Ishikawa (cell line): ENCODE measurements around the gene TMEM168.

Source experiments
- CEBPB ChIP-seq: IDR thresholded peaks from 2 replicates; pipeline ENCODE4 v1.6.1; 2012
- CREB1 ChIP-seq: IDR thresholded peaks from 2 replicates; pipeline ENCODE4 v1.6.1; 2012; ENCODE audit warnings: low read depth
- EGR1 ChIP-seq: IDR thresholded peaks from 2 replicates; pipeline ENCODE4 v1.6.1; 2012
- EP300 ChIP-seq: IDR thresholded peaks from 2 replicates; pipeline ENCODE4 v1.6.1; 2012; ENCODE audit warnings: borderline replicate concordance
- FOXM1 ChIP-seq: IDR thresholded peaks from 2 replicates; pipeline ENCODE4 v1.6.1; 2012; ENCODE audit warnings: low read depth, borderline replicate concordance
- NFIC ChIP-seq: IDR thresholded peaks from 2 replicates; pipeline ENCODE4 v1.6.1; 2012
- RAD21 ChIP-seq: IDR thresholded peaks from 2 replicates; pipeline ENCODE4 v1.6.1; 2012; ENCODE audit warnings: low read depth
- TAF1 ChIP-seq: IDR thresholded peaks from 2 replicates; pipeline ENCODE4 v1.6.1; 2012; ENCODE audit warnings: low read depth, mild to moderate bottlenecking
- TCF12 ChIP-seq: IDR thresholded peaks from 2 replicates; pipeline ENCODE4 v1.6.1; 2012; ENCODE audit warnings: low read depth
- TEAD4 ChIP-seq: IDR thresholded peaks from 2 replicates; pipeline ENCODE4 v1.6.1; 2012
- YY1 ChIP-seq: IDR thresholded peaks from 2 replicates; pipeline ENCODE4 v1.6.1; 2012; ENCODE audit warnings: low read depth
- ZBTB7A ChIP-seq: IDR thresholded peaks from 2 replicates; pipeline ENCODE4 v1.6.1; 2012; ENCODE audit warnings: low read depth
- TF ChIP-seq, protein P1 (sequence below): IDR thresholded peaks from 2 replicates; pipeline ENCODE4 v1.6.1; 2012
- TF ChIP-seq, protein P2 (sequence below): IDR thresholded peaks from 2 replicates; pipeline ENCODE4 v1.6.1; 2012
- TF ChIP-seq, protein P3 (sequence below): IDR thresholded peaks from 2 replicates; pipeline ENCODE4 v1.6.1; 2012; ENCODE audit warnings: low read depth, mild to moderate bottlenecking

TMEM168 gene

GRCh38 chr7:112779667-112780066, 10.5 kb downstream of the TMEM168 start:
- TF ChIP-seq NFIC (no peak), EP300 (no peak), FOXM1 (no peak), TCF12 (no peak), TEAD4 (no peak), TAF1 (no peak), EGR1 (no peak), RAD21 (no peak)
- TF ChIP-seq, protein P1, sequence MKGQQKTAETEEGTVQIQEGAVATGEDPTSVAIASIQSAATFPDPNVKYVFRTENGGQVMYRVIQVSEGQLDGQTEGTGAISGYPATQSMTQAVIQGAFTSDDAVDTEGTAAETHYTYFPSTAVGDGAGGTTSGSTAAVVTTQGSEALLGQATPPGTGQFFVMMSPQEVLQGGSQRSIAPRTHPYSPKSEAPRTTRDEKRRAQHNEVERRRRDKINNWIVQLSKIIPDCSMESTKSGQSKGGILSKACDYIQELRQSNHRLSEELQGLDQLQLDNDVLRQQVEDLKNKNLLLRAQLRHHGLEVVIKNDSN = no peak

GRCh38 chr7:112777406-112777805, 12.8 kb downstream of the TMEM168 start:
- no peak for TF ChIP-seq CEBPB

DNA sequence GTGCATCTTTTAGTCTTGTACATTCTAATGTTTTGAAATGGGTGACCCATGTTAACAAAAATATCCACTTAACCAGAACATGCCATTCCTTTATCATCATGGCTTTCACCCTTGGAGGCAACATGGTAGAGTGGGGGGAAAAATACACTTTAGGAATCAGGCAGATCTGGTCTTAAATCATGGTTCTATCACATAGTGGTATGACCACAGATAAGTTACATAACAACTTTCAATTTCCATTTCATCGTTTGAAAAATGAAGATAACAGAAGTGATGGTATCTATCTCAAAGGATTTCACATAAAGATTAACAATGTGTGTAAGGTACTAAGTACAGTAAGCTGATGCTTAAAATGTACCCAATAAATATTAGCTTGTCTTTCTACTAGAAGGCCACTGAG, 19.0 kb downstream of the TMEM168 start:
- no peak for TF ChIP-seq EP300
- no peak for TF ChIP-seq YY1
- no peak for TF ChIP-seq NFIC
- no peak for TF ChIP-seq TAF1
- TF ChIP-seq, protein P1 = no peak
- TF ChIP-seq, protein P2, sequence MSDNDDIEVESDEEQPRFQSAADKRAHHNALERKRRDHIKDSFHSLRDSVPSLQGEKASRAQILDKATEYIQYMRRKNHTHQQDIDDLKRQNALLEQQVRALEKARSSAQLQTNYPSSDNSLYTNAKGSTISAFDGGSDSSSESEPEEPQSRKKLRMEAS = no peak
- no peak for TF ChIP-seq ZBTB7A
- TF ChIP-seq TCF12 = no peak
- TF ChIP-seq CEBPB = no peak
- no peak for TF ChIP-seq EGR1
- TF ChIP-seq RAD21 = no peak
- no peak for TF ChIP-seq TEAD4
- no peak for TF ChIP-seq CREB1
- no peak for TF ChIP-seq FOXM1

GRCh38 chr7:112770051-112770450, 20.1 kb downstream of the TMEM168 start:
- TF ChIP-seq NFIC = no peak
- peak; percentile 67 for TF ChIP-seq TEAD4

GRCh38 chr7:112765105-112765504, 25.1 kb downstream of the TMEM168 start:
- no peak for TF ChIP-seq ZBTB7A
- TF ChIP-seq, protein P1 = no peak
- TF ChIP-seq EGR1 = no peak
- no peak for TF ChIP-seq YY1
- TF ChIP-seq CREB1 = no peak
- TF ChIP-seq TEAD4 = no peak

GRCh38 chr7:112763996-112764395, 26.2 kb downstream of the TMEM168 start:
- TF ChIP-seq TAF1 (no peak), YY1 (no peak), EGR1 (no peak)

DNA sequence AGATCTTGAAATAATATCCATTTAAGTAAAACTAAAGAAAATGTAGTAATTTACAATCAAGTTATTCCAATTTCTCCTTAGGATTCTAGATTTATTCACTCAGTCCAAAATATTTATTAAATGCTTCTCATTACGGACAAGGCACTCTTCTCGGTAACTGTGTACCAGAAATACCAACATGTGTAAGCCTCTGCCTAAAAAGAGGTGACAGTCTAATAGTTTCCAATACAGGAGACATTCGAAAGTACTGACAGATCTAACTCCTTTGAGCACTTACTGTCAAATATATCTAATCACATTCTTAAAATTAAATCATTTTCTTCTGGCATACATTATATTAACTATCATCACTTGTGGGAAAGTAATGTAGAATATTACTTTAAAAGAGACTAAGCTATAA, 26.9 kb downstream of the TMEM168 start:
- TF ChIP-seq NFIC (no peak), TEAD4 (no peak), TAF1 (no peak), EP300 (no peak), FOXM1 (no peak), CEBPB (no peak), ZBTB7A (no peak), CREB1 (no peak)
- TF ChIP-seq, protein P3, sequence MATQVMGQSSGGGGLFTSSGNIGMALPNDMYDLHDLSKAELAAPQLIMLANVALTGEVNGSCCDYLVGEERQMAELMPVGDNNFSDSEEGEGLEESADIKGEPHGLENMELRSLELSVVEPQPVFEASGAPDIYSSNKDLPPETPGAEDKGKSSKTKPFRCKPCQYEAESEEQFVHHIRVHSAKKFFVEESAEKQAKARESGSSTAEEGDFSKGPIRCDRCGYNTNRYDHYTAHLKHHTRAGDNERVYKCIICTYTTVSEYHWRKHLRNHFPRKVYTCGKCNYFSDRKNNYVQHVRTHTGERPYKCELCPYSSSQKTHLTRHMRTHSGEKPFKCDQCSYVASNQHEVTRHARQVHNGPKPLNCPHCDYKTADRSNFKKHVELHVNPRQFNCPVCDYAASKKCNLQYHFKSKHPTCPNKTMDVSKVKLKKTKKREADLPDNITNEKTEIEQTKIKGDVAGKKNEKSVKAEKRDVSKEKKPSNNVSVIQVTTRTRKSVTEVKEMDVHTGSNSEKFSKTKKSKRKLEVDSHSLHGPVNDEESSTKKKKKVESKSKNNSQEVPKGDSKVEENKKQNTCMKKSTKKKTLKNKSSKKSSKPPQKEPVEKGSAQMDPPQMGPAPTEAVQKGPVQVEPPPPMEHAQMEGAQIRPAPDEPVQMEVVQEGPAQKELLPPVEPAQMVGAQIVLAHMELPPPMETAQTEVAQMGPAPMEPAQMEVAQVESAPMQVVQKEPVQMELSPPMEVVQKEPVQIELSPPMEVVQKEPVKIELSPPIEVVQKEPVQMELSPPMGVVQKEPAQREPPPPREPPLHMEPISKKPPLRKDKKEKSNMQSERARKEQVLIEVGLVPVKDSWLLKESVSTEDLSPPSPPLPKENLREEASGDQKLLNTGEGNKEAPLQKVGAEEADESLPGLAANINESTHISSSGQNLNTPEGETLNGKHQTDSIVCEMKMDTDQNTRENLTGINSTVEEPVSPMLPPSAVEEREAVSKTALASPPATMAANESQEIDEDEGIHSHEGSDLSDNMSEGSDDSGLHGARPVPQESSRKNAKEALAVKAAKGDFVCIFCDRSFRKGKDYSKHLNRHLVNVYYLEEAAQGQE = no peak

DNA sequence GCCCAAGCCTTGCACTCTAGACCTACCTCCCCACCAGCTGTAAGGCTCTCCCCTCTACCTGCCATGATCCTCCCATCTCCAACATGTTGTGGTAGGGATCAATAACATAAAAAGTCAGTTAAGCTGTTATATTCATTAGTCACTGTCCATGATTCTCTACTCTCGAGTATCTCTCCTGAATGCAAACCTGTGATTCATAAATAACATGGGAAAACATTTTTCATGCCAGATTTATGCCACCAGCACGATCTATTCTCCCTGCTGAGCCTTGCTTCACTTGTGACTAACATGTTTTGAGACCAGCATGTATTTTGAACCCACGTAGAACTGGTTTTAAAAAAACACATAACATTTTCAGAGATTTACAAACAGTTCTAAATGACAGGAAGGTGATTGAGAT, 30.3 kb downstream of the TMEM168 start:
- no peak for TF ChIP-seq CEBPB
- no peak for TF ChIP-seq RAD21
- no peak for TF ChIP-seq YY1
- no peak for TF ChIP-seq TAF1
- TF ChIP-seq FOXM1 = no peak
- no peak for TF ChIP-seq TEAD4
- TF ChIP-seq NFIC = no peak
- TF ChIP-seq, protein P3 = no peak
- TF ChIP-seq, protein P2 = no peak
- no peak for TF ChIP-seq EP300
- no peak for TF ChIP-seq TCF12
- no peak for TF ChIP-seq ZBTB7A
- TF ChIP-seq EGR1 = no peak
- TF ChIP-seq CREB1 = no peak
- TF ChIP-seq, protein P1 = no peak
